HepG2 (cell line): ENCODE results near the gene FKBP10. TPM values are rescaled to one million over a fixed set of nuclear protein-coding genes. Genes with fewer than 3 reads are reported as not detected.

ENCODE experiments used
- ELF3 ChIP-seq: IDR thresholded peaks from 2 replicates; pipeline ENCODE4 v1.6.1; 2016; ENCODE audit warnings: missing genetic modification reagents, missing compliant biosample characterization
- EP300 ChIP-seq, 3 experiments: sonication (generic) in 1 of 3; formaldehyde crosslinking in 1 of 3; IDR thresholded peaks; 2 replicates each; pipeline versions ENCODE4 v1.5.1 to v1.6.1; 2011 to 2020; ENCODE audit warnings: low read depth in 2 of 3, low read length in 2 of 3, borderline replicate concordance in 1 of 3, improper control_type of control experiment in 1 of 3, mild to moderate bottlenecking in 1 of 3, missing genetic modification reagents in 1 of 3, moderate library complexity in 1 of 3
- FOXM1 ChIP-seq: sonication (generic); formaldehyde crosslinking; IDR thresholded peaks from 2 replicates; pipeline ENCODE4 v1.5.0; 2020; ENCODE audit warnings: missing genetic modification reagents
- KMT2A ChIP-seq: sonication (generic); formaldehyde crosslinking; IDR thresholded peaks from 2 replicates; pipeline ENCODE4 v1.4.0; 2020; ENCODE audit warnings: missing genetic modification reagents
- MAFK ChIP-seq, 2 experiments: IDR thresholded peaks in 1 of 2; conservative IDR thresholded peaks in 1 of 2; 2 replicates each; pipeline ENCODE4 v1.6.1; 2011; ENCODE audit warnings: improper control_type of control experiment in 2 of 2, low read length in 2 of 2
- MIER2 ChIP-seq: IDR thresholded peaks from 2 replicates; pipeline ENCODE4 v1.6.1; 2016; ENCODE audit warnings: missing biosample characterization, missing genetic modification reagents
- MTF2 ChIP-seq: sonication (generic); formaldehyde crosslinking; IDR thresholded peaks from 2 replicates; pipeline ENCODE4 v1.5.0; 2020; ENCODE audit warnings: missing genetic modification reagents, borderline replicate concordance
- MZF1 ChIP-seq: sonication (generic); formaldehyde crosslinking; IDR thresholded peaks from 2 replicates; pipeline ENCODE4 v1.8.1; 2023; ENCODE audit warnings: mild to moderate bottlenecking, missing genetic modification reagents, borderline replicate concordance
- NFKB2 ChIP-seq: sonication (generic); formaldehyde crosslinking; IDR thresholded peaks from 2 replicates; pipeline ENCODE4 v1.4.0; 2020; ENCODE audit warnings: missing genetic modification reagents, borderline replicate concordance
- RORA ChIP-seq: sonication (generic); formaldehyde crosslinking; IDR thresholded peaks from 2 replicates; pipeline ENCODE4 v1.5.0; 2020; ENCODE audit warnings: mild to moderate bottlenecking, missing genetic modification reagents, moderate library complexity
- SMC3 ChIP-seq: IDR thresholded peaks from 2 replicates; pipeline ENCODE4 v1.6.1; 2011; ENCODE audit warnings: low read length, improper control_type of control experiment
- SRSF1 ChIP-seq: fragments of 200-400 bp; formaldehyde crosslinking; optimal IDR thresholded peaks from 2 replicates; pipeline ENCODE3; 2017; ENCODE audit warnings: mild to moderate bottlenecking, low read depth, low read length, moderate library complexity
- STAT5B ChIP-seq: sonication (generic); formaldehyde crosslinking; IDR thresholded peaks from 2 replicates; pipeline ENCODE4 v1.4.0; 2020; ENCODE audit warnings: missing genetic modification reagents
- ZFX ChIP-seq: sonication (generic); formaldehyde crosslinking; IDR thresholded peaks from 2 replicates; pipeline ENCODE4 v1.4.0; 2020; ENCODE audit warnings: mild to moderate bottlenecking, low read depth, missing genetic modification reagents, moderate library complexity
- ZMYM3 ChIP-seq: sonication (generic); formaldehyde crosslinking; IDR thresholded peaks from 2 replicates; pipeline ENCODE4 v1.5.1; 2020; ENCODE audit warnings: mild to moderate bottlenecking, missing genetic modification reagents
- ZMYM4 ChIP-seq: sonication (generic); formaldehyde crosslinking; IDR thresholded peaks from 2 replicates; pipeline ENCODE4 v1.8.1; 2023; ENCODE audit warnings: mild to moderate bottlenecking, missing genetic modification reagents
- ZNF382 ChIP-seq: sonication (generic); formaldehyde crosslinking; IDR thresholded peaks from 2 replicates; pipeline ENCODE4 v1.5.0; 2020; ENCODE audit warnings: missing genetic modification reagents, mild to moderate bottlenecking, borderline replicate concordance
- ZNF552 ChIP-seq: sonication (generic); formaldehyde crosslinking; IDR thresholded peaks from 2 replicates; pipeline ENCODE4 v1.9.0; 2022; ENCODE audit warnings: missing genetic modification reagents, mild to moderate bottlenecking, borderline replicate concordance
- ZNF75D ChIP-seq: sonication (generic); formaldehyde crosslinking; IDR thresholded peaks from 2 replicates; pipeline ENCODE4 v1.8.1; 2023; ENCODE audit warnings: missing genetic modification reagents, mild to moderate bottlenecking, borderline replicate concordance
- ZNF839 ChIP-seq: sonication (generic); formaldehyde crosslinking; IDR thresholded peaks from 2 replicates; pipeline ENCODE4 v1.4.0; 2020; ENCODE audit warnings: missing genetic modification reagents, mild to moderate bottlenecking, borderline replicate concordance
- polyA plus RNA-seq, 8 experiments: library from polyadenylated mRNA; depleted of rRNA in 3 of 8; stranded (reverse) in 7 of 8; unstranded in 1 of 8; fragments of >200 nt; fragmentation: Illumina TruSeq in 4 of 8; extraction: Trizol in 4 of 8; gene quantifications; 2 replicates each; pipeline versions ENCODE4 v1.2.1 to v1.2.3, GENCODE V29; 2011 to 2016; ENCODE audit warnings: low read depth in 4 of 8, missing spikeins in 1 of 8, mixed read lengths in 1 of 8; ENCODE audit not compliant: insufficient read depth in 1 of 8
- total RNA-seq, 5 experiments: library from RNA; depleted of rRNA; stranded (reverse); fragments of >200 nt; fragmentation: Illumina TruSeq; extraction: Trizol; gene quantifications; 2 replicates each; pipeline ENCODE4 v1.2.3, GENCODE V29; 2016; ENCODE audit warnings: low read depth in 1 of 5
- TF ChIP-seq, protein P1 (sequence below): sonication (generic); formaldehyde crosslinking; IDR thresholded peaks from 2 replicates; pipeline ENCODE4 v1.8.0; 2022; ENCODE audit warnings: mild to moderate bottlenecking, missing genetic modification reagents, moderate library complexity
- TF ChIP-seq, protein P2 (sequence below): conservative IDR thresholded peaks from 2 replicates; pipeline ENCODE4 v1.6.1; 2018; ENCODE audit warnings: missing genetic modification reagents
- TF ChIP-seq, protein P3 (sequence below): sonication (generic); formaldehyde crosslinking; IDR thresholded peaks from 2 replicates; pipeline ENCODE4 v1.5.1; 2020; ENCODE audit warnings: missing genetic modification reagents, mild to moderate bottlenecking, borderline replicate concordance
- TF ChIP-seq, protein P4 (sequence below): IDR thresholded peaks from 2 replicates; pipeline ENCODE4 v1.6.1; 2018; ENCODE audit warnings: missing genetic modification reagents, mild to moderate bottlenecking, missing compliant biosample characterization

FKBP10 gene
- total and polyA plus RNA-seq, 2 of the 13 experiments (the other 11 are each of a cell fraction or from before 2014, with no cell fraction given) = 149 to 573 TPM

DNA sequence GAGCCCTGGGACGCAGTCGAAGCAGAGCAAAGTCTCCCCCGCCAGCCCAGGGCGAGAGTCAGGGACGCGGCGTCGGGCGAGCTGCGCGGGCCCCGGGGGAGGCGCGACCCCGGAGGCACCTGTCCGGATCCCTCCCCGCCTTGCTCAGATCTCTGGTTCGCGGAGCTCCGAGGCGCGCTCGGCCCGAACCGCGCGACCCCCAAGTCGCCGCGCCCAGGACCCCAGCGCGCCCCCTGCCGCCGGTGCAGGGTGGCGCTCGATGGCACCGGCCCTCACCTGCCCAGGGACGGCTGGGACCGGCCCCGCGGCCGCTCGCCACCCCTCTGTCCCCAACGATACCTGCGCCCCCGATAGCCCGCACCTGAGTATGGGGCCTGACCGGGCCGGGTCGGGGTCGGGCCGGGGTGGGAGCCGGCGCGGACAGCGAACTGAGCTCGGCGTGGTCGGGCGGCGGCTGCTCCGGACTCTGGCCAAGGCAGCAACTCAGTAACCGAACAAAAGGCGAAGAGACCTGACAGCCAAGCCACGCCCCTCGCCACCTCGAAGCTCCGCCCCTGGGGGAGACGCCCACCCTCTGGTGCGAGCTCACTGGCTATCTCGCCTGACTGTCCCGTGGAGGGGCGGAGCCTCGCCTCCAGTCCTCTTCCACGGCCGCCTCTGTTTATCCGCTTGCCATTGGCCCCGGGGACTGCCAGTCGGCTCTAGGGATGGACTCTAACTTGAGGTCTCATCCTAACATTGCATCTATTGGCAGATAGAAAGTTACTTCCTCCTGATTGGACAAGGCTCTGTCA lies 26.4 kb upstream of the FKBP10 start, which contains the start of gene JUP (continued):
- peak; percentile 80; the same call in 1 of the 2 replicates for TF ChIP-seq NFKB2 (CRISPR knock-in tag)
- TF ChIP-seq, protein P1, sequence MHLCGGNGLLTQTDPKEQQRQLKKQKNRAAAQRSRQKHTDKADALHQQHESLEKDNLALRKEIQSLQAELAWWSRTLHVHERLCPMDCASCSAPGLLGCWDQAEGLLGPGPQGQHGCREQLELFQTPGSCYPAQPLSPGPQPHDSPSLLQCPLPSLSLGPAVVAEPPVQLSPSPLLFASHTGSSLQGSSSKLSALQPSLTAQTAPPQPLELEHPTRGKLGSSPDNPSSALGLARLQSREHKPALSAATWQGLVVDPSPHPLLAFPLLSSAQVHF (CRISPR knock-in tag) = 0 out of 2 replicates have a peak, but pooled peaks have one; percentile 44
- TF ChIP-seq SMC3 = no peak
- no peak for TF ChIP-seq RORA (CRISPR knock-in tag)
- TF ChIP-seq STAT5B (CRISPR knock-in tag) = no peak
- TF ChIP-seq, protein P2, sequence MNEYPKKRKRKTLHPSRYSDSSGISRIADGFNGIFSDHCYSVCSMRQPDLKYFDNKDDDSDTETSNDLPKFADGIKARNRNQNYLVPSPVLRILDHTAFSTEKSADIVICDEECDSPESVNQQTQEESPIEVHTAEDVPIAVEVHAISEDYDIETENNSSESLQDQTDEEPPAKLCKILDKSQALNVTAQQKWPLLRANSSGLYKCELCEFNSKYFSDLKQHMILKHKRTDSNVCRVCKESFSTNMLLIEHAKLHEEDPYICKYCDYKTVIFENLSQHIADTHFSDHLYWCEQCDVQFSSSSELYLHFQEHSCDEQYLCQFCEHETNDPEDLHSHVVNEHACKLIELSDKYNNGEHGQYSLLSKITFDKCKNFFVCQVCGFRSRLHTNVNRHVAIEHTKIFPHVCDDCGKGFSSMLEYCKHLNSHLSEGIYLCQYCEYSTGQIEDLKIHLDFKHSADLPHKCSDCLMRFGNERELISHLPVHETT (CRISPR knock-in tag) = no peak; the same call in 1 of the 2 replicates
- 0 out of 2 replicates have a peak, but pooled peaks have one; percentile 47 for TF ChIP-seq ZNF552 (CRISPR knock-in tag)
- TF ChIP-seq ZMYM4 = peak; percentile 79
- no peak for TF ChIP-seq EP300 (IDR thresholded peaks at IDR 0.05; ENCODE audit: low read depth in 2 of 2, low read length in 2 of 2)
- no peak for TF ChIP-seq EP300 (CRISPR knock-in tag; IDR thresholded peaks at IDR 0.05; ENCODE audit: borderline replicate concordance)
- TF ChIP-seq, protein P3, sequence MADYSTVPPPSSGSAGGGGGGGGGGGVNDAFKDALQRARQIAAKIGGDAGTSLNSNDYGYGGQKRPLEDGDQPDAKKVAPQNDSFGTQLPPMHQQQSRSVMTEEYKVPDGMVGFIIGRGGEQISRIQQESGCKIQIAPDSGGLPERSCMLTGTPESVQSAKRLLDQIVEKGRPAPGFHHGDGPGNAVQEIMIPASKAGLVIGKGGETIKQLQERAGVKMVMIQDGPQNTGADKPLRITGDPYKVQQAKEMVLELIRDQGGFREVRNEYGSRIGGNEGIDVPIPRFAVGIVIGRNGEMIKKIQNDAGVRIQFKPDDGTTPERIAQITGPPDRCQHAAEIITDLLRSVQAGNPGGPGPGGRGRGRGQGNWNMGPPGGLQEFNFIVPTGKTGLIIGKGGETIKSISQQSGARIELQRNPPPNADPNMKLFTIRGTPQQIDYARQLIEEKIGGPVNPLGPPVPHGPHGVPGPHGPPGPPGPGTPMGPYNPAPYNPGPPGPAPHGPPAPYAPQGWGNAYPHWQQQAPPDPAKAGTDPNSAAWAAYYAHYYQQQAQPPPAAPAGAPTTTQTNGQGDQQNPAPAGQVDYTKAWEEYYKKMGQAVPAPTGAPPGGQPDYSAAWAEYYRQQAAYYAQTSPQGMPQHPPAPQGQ (CRISPR knock-in tag) = 0 out of 2 replicates have a peak, but pooled peaks have one; percentile 18
- no peak for TF ChIP-seq ZMYM3
- TF ChIP-seq SRSF1 = no peak
- TF ChIP-seq MTF2 (CRISPR knock-in tag) = no peak
- peak; percentile 90 for TF ChIP-seq ZFX (CRISPR knock-in tag)
- no peak for TF ChIP-seq ZNF382
- no peak for TF ChIP-seq ZNF75D (CRISPR knock-in tag)
- TF ChIP-seq MZF1 (CRISPR knock-in tag) = no peak
- no peak for TF ChIP-seq MAFK (conservative IDR thresholded peaks at IDR 0.05 in 1 of 2, IDR thresholded peaks at IDR 0.05 in 1 of 2; ENCODE audit: low read length in 2 of 2)
- TF ChIP-seq KMT2A (CRISPR knock-in tag) = no peak; the same call in 1 of the 2 replicates
- TF ChIP-seq FOXM1 (CRISPR knock-in tag) = no peak; the same call in 1 of the 2 replicates
- TF ChIP-seq, protein P4, sequence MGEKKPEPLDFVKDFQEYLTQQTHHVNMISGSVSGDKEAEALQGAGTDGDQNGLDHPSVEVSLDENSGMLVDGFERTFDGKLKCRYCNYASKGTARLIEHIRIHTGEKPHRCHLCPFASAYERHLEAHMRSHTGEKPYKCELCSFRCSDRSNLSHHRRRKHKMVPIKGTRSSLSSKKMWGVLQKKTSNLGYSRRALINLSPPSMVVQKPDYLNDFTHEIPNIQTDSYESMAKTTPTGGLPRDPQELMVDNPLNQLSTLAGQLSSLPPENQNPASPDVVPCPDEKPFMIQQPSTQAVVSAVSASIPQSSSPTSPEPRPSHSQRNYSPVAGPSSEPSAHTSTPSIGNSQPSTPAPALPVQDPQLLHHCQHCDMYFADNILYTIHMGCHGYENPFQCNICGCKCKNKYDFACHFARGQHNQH = peak; percentile 64; the same call in 1 of the 2 replicates
- TF ChIP-seq ELF3 (CRISPR knock-in tag) = peak; percentile 39; the same call in 1 of the 2 replicates
- TF ChIP-seq MIER2 (CRISPR knock-in tag) = no peak
- no peak for TF ChIP-seq ZNF839 (CRISPR knock-in tag)
